Skeletal muscle tissue (tissue), 4 donors: Measurements from ENCODE around the gene RAB15. TPM values are rescaled to one million over a fixed set of nuclear protein-coding genes. Genes with fewer than 3 reads are reported as not detected.

Experiments used
- H3K27ac ChIP-seq: one replicate; pipeline ENCODE4 v1.7.0; 2013; ENCODE audit warnings: mild to moderate bottlenecking, low read depth, low read length, inconsistent platforms
- H3K27me3 ChIP-seq, 3 donors: one replicate each; pipeline ENCODE4 v1.7.0; 2013; ENCODE audit warnings: low read length in 3 of 3; ENCODE audit not compliant: control insufficient read depth in 3 of 3, insufficient read depth in 3 of 3
- H3K36me3 ChIP-seq, 3 donors: one replicate each; pipeline ENCODE4 v1.7.0; 2013; ENCODE audit warnings: low read length in 3 of 3; ENCODE audit not compliant: control insufficient read depth in 3 of 3, insufficient read depth in 3 of 3
- H3K4me1 ChIP-seq, 3 donors: one replicate each; pipeline ENCODE4 v1.7.0; 2013; ENCODE audit warnings: low read length in 3 of 3, mild to moderate bottlenecking in 3 of 3; ENCODE audit not compliant: control insufficient read depth in 3 of 3, insufficient read depth in 3 of 3
- H3K4me3 ChIP-seq, 3 donors: one replicate each; pipeline ENCODE4 v1.7.0; 2013; ENCODE audit warnings: low read length in 3 of 3
- H3K9ac ChIP-seq, 3 donors: one replicate each; pipeline ENCODE4 v1.7.0; 2013; ENCODE audit warnings: low read length in 3 of 3, mild to moderate bottlenecking in 3 of 3, moderate library complexity in 2 of 3, low read depth in 1 of 3
- H3K9me3 ChIP-seq, 3 donors: one replicate each; pipeline ENCODE4 v1.7.0; 2013; ENCODE audit warnings: low read length in 3 of 3; ENCODE audit not compliant: control insufficient read depth in 3 of 3
- total RNA-seq: library from RNA; depleted of rRNA; stranded (reverse); fragments of >200 nt; gene quantifications from one replicate; pipeline ENCODE4 v1.2.3, GENCODE V29; 2014
- donor health status: Osteomylitis.

The RAB15 gene
- total RNA-seq, 1 donor from 2014 or later: 8.4 TPM

GRCh38 chr14:65003394-65003793, 31.3 kb upstream of the RAB15 start:
- H3K9me3 ChIP-seq: no peaks in the 10 kb centered on the region
- H3K27ac ChIP-seq: no peak overlapping the region
- H3K4me3 ChIP-seq: no peak overlapping the region
- no peaks in the 10 kb centered on the region for H3K27me3 ChIP-seq
- H3K4me1 ChIP-seq: peaks cover 2 to 11% (median 10%) of the 10 kb centered on the region in 3 donors
- H3K9ac ChIP-seq: no peak overlapping the region
- H3K36me3 ChIP-seq: peaks cover 0 to 6% (median 4%) of the 10 kb centered on the region in 3 donors

DNA sequence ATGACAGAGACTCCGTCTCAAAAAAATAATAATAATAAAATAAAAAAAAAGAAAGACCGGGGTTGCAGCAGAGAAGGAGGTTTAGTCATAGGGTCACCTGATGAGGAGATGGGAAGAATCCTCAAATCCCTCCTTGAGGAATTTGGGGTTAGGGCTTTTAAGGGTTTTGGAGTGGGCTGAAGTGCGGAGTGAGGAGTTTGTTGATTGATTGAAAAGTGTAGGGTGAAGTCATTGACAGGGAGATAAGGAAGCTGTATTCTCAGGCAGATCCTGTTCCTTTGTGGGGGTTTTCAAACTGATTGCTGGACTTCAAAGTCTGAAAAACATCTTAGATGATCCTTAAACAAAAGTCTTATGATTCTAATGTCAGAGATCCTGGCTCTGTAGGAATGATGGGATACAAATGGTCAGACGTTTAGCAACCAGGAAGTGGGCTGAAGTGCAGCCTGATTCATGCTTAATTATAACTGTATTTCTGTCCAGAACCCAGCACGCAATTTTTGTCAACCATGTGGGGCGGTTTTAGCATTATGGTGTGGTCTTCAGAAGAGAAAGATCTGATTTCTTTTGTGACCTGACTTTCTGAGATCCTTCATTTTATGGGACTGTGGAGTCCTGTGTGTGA, 30.6 kb upstream of the RAB15 start:
- peaks cover 2 to 11% (median 10%) of the 10 kb centered on the region in 3 donors for H3K4me1 ChIP-seq
- no peaks in the 10 kb centered on the region for H3K27me3 ChIP-seq
- H3K27ac ChIP-seq: no peak overlapping the region
- H3K9ac ChIP-seq: no peak overlapping the region
- H3K4me3 ChIP-seq: no peak overlapping the region
- peaks cover 0 to 4% (median 3%) of the 10 kb centered on the region in 3 donors for H3K36me3 ChIP-seq
- H3K9me3 ChIP-seq: no peaks in the 10 kb centered on the region

DNA sequence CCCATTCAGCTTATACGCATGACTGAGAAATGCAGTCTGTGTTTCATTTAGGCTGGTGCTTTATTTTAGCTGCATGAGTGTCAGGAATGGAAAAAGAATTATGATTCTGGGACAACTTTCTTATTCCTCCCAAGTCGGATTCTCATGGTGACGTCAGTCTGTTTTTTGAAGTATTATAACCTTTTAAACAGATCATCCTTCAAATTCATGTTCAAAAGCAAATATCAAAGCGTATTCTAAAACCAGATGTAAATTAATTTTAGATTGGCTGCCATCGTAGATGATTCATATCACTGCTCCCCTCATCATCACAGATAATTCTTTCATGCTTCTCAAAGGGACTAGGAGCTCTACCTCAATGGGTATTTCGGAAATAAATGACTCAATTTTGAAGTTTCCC, 29.6 kb upstream of the RAB15 start:
- H3K9me3 ChIP-seq: no peaks in the 10 kb centered on the region
- no peak overlapping the region for H3K4me3 ChIP-seq
- no peak overlapping the region for H3K27ac ChIP-seq
- H3K9ac ChIP-seq: no peak overlapping the region
- no peaks in the 10 kb centered on the region for H3K27me3 ChIP-seq
- peaks cover 2 to 10% (median 10%) of the 10 kb centered on the region in 3 donors for H3K4me1 ChIP-seq
- peaks cover 0 to 4% (median 3%) of the 10 kb centered on the region in 3 donors for H3K36me3 ChIP-seq

- Histone ChIP-seq H3K4me3 (no peak overlapping the region), H3K4me1 (peaks cover 1 to 5% (median 4%) of the 10 kb centered on the region in 3 donors), H3K27me3 (no peaks in the 10 kb centered on the region), H3K9me3 (no peaks in the 10 kb centered on the region), H3K27ac (no peak overlapping the region), H3K36me3 (peaks cover 0 to 4% (median 3%) of the 10 kb centered on the region in 3 donors), H3K9ac (no peak overlapping the region)
Observed at GRCh38 chr14:65000898-65001591, 28.9 kb upstream of the RAB15 start.

DNA sequence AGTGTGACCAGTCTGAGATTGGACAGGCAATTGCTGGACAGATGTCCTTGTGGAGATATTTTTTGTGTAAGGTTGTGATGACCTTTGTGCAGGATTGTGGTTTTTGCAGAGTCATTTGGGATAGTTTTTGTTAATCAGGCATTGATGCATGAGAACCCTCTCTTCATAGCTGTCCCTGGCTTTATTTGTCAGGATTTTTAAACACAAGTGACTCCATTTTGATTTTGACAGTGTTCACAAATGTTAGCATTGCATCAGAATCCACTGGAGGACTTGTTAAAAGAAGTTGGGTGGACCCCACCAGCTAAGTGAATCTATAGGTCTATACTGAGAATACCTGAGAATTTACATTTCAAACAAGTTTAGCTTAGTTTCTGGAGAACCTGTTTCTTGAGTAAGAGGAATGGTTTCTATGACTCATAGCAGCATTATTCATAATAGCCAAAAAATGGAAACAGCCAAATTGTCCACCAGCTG, 26.4 kb upstream of the RAB15 start:
- no peak overlapping the region for H3K9ac ChIP-seq
- H3K9me3 ChIP-seq: no peaks in the 10 kb centered on the region
- H3K36me3 ChIP-seq: no peaks in the 10 kb centered on the region
- no peaks in the 10 kb centered on the region for H3K4me1 ChIP-seq
- no peak overlapping the region for H3K27ac ChIP-seq
- no peak overlapping the region for H3K4me3 ChIP-seq
- no peaks in the 10 kb centered on the region for H3K27me3 ChIP-seq

GRCh38 chr14:64997108-64997794, 25.1 kb upstream of the RAB15 start:
- H3K4me3 ChIP-seq: no peak overlapping the region
- H3K9me3 ChIP-seq: no peaks in the 10 kb centered on the region
- H3K27me3 ChIP-seq: no peaks in the 10 kb centered on the region
- H3K36me3 ChIP-seq: no peaks in the 10 kb centered on the region
- H3K27ac ChIP-seq: no peak overlapping the region
- H3K9ac ChIP-seq: no peak overlapping the region
- H3K4me1 ChIP-seq: no peaks in the 10 kb centered on the region

- no peak overlapping the region for H3K27ac ChIP-seq
- H3K36me3 ChIP-seq: no peaks in the 10 kb centered on the region
- no peak overlapping the region for H3K4me3 ChIP-seq
- H3K4me1 ChIP-seq: no peaks in the 10 kb centered on the region
- no peaks in the 10 kb centered on the region for H3K9me3 ChIP-seq
- H3K27me3 ChIP-seq: no peaks in the 10 kb centered on the region
- H3K9ac ChIP-seq: no peak overlapping the region
Observed at GRCh38 chr14:64995291-64995690, 23.2 kb upstream of the RAB15 start.

DNA sequence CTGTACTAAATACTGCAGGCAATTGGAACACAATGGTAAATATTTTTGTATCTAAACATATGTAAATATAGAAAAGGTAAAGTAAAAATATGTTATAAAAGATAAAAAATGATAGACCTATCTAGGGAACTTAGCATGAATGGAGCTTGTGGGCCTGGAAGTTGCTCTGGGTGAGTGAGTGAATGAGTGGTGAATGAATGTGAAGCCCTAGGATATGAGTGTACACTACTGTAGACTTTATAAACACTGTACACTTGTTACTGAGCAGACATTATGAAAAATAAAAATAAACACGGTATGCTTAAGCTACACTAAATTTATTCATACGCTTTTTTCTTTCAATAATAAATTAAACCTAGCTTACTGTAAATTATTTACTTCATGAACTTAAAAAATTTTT, 22.4 kb upstream of the RAB15 start:
- Histone ChIP-seq H3K27ac (no peak overlapping the region), H3K9me3 (no peaks in the 10 kb centered on the region), H3K36me3 (no peaks in the 10 kb centered on the region), H3K27me3 (no peaks in the 10 kb centered on the region), H3K4me3 (no peak overlapping the region), H3K4me1 (peaks cover 0 to 6% (median 2%) of the 10 kb centered on the region in 3 donors), H3K9ac (no peak overlapping the region)

GRCh38 chr14:64993266-64993930, 21.3 kb upstream of the RAB15 start:
- Histone ChIP-seq H3K9me3 (no peaks in the 10 kb centered on the region), H3K27me3 (no peaks in the 10 kb centered on the region), H3K36me3 (no peaks in the 10 kb centered on the region), H3K27ac (no peak overlapping the region), H3K4me3 (no peak overlapping the region), H3K9ac (no peak overlapping the region), H3K4me1 (peaks cover 2 to 10% (median 3%) of the 10 kb centered on the region in 3 donors)
